Osteoblast (primary cell): ENCODE results near the gene TNS3. TPM values are rescaled to one million over a fixed set of nuclear protein-coding genes. Genes with fewer than 3 reads are reported as not detected.

Source experiments
- DNase-seq: peaks from one replicate; pipeline ENCODE4 v3.0.0; 2011; ENCODE audit warnings: low spot score, mixed read lengths; ENCODE audit not compliant: insufficient read length; ENCODE audit errors: missing footprints
- H2AFZ ChIP-seq: 2 replicates; pipeline ENCODE4 v1.6.0; 2011; ENCODE audit warnings: mild to moderate bottlenecking, low read length
- H3K27ac ChIP-seq: 2 replicates; pipeline ENCODE4 v1.5.1; 2011; ENCODE audit warnings: mild to moderate bottlenecking, low read depth, low read length, moderate library complexity
- H3K27me3 ChIP-seq: 2 replicates; pipeline ENCODE4 v1.6.0; 2012; ENCODE audit warnings: mild to moderate bottlenecking, control low read depth, inconsistent platforms, low read length, moderate library complexity; ENCODE audit not compliant: insufficient read depth
- H3K36me3 ChIP-seq: 2 replicates; pipeline ENCODE4 v1.5.1; 2011; ENCODE audit warnings: mild to moderate bottlenecking, low read length, control low read depth, moderate library complexity; ENCODE audit not compliant: insufficient read depth
- H3K4me1 ChIP-seq: 2 replicates; pipeline ENCODE4 v1.5.1; 2011; ENCODE audit warnings: mild to moderate bottlenecking, low read length, control low read depth, moderate library complexity; ENCODE audit not compliant: insufficient read depth
- H3K4me2 ChIP-seq: 2 replicates; pipeline ENCODE4 v1.6.0; 2011; ENCODE audit warnings: mild to moderate bottlenecking, low read length; ENCODE audit not compliant: insufficient read depth
- H3K4me3 ChIP-seq: fragments of 200-600 bp; sonication (generic); 3 replicates; pipeline ENCODE4 v1.5.1; 2012; ENCODE audit warnings: mild to moderate bottlenecking, low read length, inconsistent platforms; ENCODE audit not compliant: insufficient read depth
- H3K79me2 ChIP-seq: 2 replicates; pipeline ENCODE4 v1.6.0; 2012; ENCODE audit warnings: mild to moderate bottlenecking, low read length, control low read depth, inconsistent platforms; ENCODE audit not compliant: insufficient read depth
- H3K9me3 ChIP-seq: 2 replicates; pipeline ENCODE4 v1.5.1; 2011; ENCODE audit warnings: low read depth, low read length, control low read depth
- H4K20me1 ChIP-seq: 2 replicates; pipeline ENCODE4 v1.6.0; 2012; ENCODE audit warnings: mild to moderate bottlenecking, low read length, control low read depth; ENCODE audit not compliant: insufficient read depth
- total RNA-seq: library from RNA; depleted of rRNA; stranded (reverse); fragments of >200 nt; gene quantifications from 2 replicates; pipeline ENCODE4 v1.2.3, GENCODE V29; 2012
- TF ChIP-seq, protein P1 (sequence below): IDR thresholded peaks from 2 replicates; pipeline ENCODE4 v1.5.1; 2011; ENCODE audit warnings: mild to moderate bottlenecking, low read depth, low read length, moderate library complexity; ENCODE audit errors: extremely low read depth

The TNS3 gene
- total RNA-seq, 1 donor, result 67.3 TPM

DNA sequence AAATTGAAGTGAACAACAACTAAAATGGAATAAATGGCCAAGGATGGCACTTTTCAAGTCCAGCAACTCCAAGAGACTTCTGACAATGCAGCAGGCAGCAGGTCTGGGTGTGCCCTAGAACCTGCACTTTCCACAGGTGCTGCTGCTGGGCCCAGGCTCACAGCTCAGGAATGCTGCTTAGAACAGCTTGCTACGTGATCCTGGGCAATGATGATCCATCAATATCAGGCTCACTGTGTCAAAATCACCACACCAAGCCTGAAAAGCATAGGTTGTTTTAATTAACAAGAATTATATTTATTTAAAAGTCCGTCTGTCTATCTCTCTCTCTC is 148.4 kb downstream of the TNS3 start:
- H3K4me1 ChIP-seq, result no peaks in the 10 kb centered on the region
- peaks cover 12% of the 10 kb centered on the region for H4K20me1 ChIP-seq
- no peak overlapping the region for H3K4me2 ChIP-seq
- peaks cover 45% of the 10 kb centered on the region for H3K36me3 ChIP-seq
- DNase-seq, result no peak
- TF ChIP-seq, protein P1, sequence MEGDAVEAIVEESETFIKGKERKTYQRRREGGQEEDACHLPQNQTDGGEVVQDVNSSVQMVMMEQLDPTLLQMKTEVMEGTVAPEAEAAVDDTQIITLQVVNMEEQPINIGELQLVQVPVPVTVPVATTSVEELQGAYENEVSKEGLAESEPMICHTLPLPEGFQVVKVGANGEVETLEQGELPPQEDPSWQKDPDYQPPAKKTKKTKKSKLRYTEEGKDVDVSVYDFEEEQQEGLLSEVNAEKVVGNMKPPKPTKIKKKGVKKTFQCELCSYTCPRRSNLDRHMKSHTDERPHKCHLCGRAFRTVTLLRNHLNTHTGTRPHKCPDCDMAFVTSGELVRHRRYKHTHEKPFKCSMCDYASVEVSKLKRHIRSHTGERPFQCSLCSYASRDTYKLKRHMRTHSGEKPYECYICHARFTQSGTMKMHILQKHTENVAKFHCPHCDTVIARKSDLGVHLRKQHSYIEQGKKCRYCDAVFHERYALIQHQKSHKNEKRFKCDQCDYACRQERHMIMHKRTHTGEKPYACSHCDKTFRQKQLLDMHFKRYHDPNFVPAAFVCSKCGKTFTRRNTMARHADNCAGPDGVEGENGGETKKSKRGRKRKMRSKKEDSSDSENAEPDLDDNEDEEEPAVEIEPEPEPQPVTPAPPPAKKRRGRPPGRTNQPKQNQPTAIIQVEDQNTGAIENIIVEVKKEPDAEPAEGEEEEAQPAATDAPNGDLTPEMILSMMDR, result no peak
- no peaks in the 10 kb centered on the region for H3K79me2 ChIP-seq
- H3K9me3 ChIP-seq, result no peaks in the 10 kb centered on the region
- no peak overlapping the region for H2AFZ ChIP-seq
- no peak overlapping the region for H3K27ac ChIP-seq
- H3K27me3 ChIP-seq, result no peaks in the 10 kb centered on the region
- H3K4me3 ChIP-seq, result no peak overlapping the region

- Histone ChIP-seq H3K27ac (no peak overlapping the region), H3K4me3 (no peak overlapping the region), H4K20me1 (peaks cover 15% of the 10 kb centered on the region), H3K36me3 (peaks cover 44% of the 10 kb centered on the region), H3K4me2 (no peak overlapping the region), H2AFZ (no peak overlapping the region), H3K27me3 (no peaks in the 10 kb centered on the region), H3K9me3 (no peaks in the 10 kb centered on the region), H3K4me1 (no peaks in the 10 kb centered on the region), H3K79me2 (no peaks in the 10 kb centered on the region)
- TF ChIP-seq, protein P1, result no peak
- DNase-seq, result no peak
Measured at GRCh38 chr7:47432671-47433563, 149.0 kb downstream of the TNS3 start.

GRCh38 chr7:47430422-47430821 is 151.5 kb downstream of the TNS3 start:
- H3K27me3 ChIP-seq, result no peaks in the 10 kb centered on the region
- no peaks in the 10 kb centered on the region for H3K79me2 ChIP-seq
- peaks cover 22% of the 10 kb centered on the region for H4K20me1 ChIP-seq
- no peak overlapping the region for H3K27ac ChIP-seq
- no peak overlapping the region for H2AFZ ChIP-seq
- H3K4me3 ChIP-seq, result no peak overlapping the region
- no peak overlapping the region for H3K4me2 ChIP-seq
- TF ChIP-seq, protein P1, result no peak
- DNase-seq, result no peak
- H3K9me3 ChIP-seq, result no peaks in the 10 kb centered on the region
- peaks cover 50% of the 10 kb centered on the region for H3K36me3 ChIP-seq
- H3K4me1 ChIP-seq, result no peaks in the 10 kb centered on the region

- H3K27me3 ChIP-seq, result no peaks in the 10 kb centered on the region
- no peak overlapping the region for H3K27ac ChIP-seq
- no peak overlapping the region for H2AFZ ChIP-seq
- H3K36me3 ChIP-seq, result peaks cover 47% of the 10 kb centered on the region
- H3K9me3 ChIP-seq, result no peaks in the 10 kb centered on the region
- peaks cover 22% of the 10 kb centered on the region for H4K20me1 ChIP-seq
- DNase-seq, result no peak
- TF ChIP-seq, protein P1, result no peak
- H3K4me2 ChIP-seq, result no peak overlapping the region
- H3K79me2 ChIP-seq, result no peaks in the 10 kb centered on the region
- H3K4me1 ChIP-seq, result no peaks in the 10 kb centered on the region
- H3K4me3 ChIP-seq, result no peak overlapping the region
Measured at GRCh38 chr7:47428768-47429472, 153.0 kb downstream of the TNS3 start.
